Measurements from ENCODE around the gene ACTL6B. TPM values are rescaled to one million over a fixed set of nuclear protein-coding genes. Genes with fewer than 3 reads are reported as not detected.

The ACTL6B gene
- total RNA-seq, 1 experiment from 2014 or later: not detected

GRCh38 chr7:100693312-100694097 is 37.3 kb upstream of the ACTL6B start:
- BruUV-seq (replicated peaks): no TSS peak
- TF ChIP-seq CTCF (IDR thresholded peaks at IDR 0.05; ENCODE audit: insufficient read depth in 1 of 2, low read depth in 1 of 2, low read length in 1 of 2, severe bottlenecking in 1 of 2, unreplicated experiment in 1 of 2): no peak
- intact Hi-C loops (cut with micrococcal nuclease; ENCODE audit: unreplicated experiment): loop anchor here (5.0 kb wide), 1 partner anchor 61 kb away; no protein-coding TSS in a partner anchor
- peak overlapping the region; percentile 95 for H3K27ac Mint-ChIP-seq (ENCODE audit: unreplicated experiment)
- peak overlapping the region; percentile 55 for H3K4me3 ChIP-seq (ENCODE audit: low read depth, low read length)
- POLR2A ChIA-PET: interaction anchor here (0.6 to 3.0 kb wide), 7 partner anchors 12 to 108 kb away, joined by 3 to 18 read pairs (median 5); partner anchors contain the start of genes FBXO24, GNB2, LRCH4 and MOSPD3
- H3K4me3 Mint-ChIP-seq (ENCODE audit: unreplicated experiment): peak overlapping the region; percentile 96
- peak in 1 of 2 experiments; percentile 51 for DNase-seq
- peaks cover 35% of the 10 kb centered on the region for H3K36me3 Mint-ChIP-seq (ENCODE audit: insufficient read depth, unreplicated experiment)
- CTCF ChIA-PET: interaction anchor here (0.5 to 2.8 kb wide), 6 partner anchors 12 to 266 kb away, joined by 3 to 21 read pairs (median 4); partner anchors contain the start of genes FBXO24 and POP7
- H3K9me3 ChIP-seq: no peaks in the 10 kb centered on the region
- H3K27me3 ChIP-seq (replicated peaks; ENCODE audit: control insufficient read depth, insufficient read depth, low read length): no peaks in the 10 kb centered on the region
- peaks cover 18% of the 10 kb centered on the region for H3K4me1 Mint-ChIP-seq (ENCODE audit: low read depth, unreplicated experiment)
- peaks cover 19% of the 10 kb centered on the region for H3K4me1 ChIP-seq
- no peaks in the 10 kb centered on the region; the same call in 1 of the 2 replicates for H3K36me3 ChIP-seq (ENCODE audit: control insufficient read depth, insufficient read depth, low read length)
- no peaks in the 10 kb centered on the region for H3K9me3 Mint-ChIP-seq (ENCODE audit: unreplicated experiment)
- no peaks in the 10 kb centered on the region for H3K27me3 Mint-ChIP-seq (ENCODE audit: insufficient read depth, unreplicated experiment)

- POLR2A ChIA-PET: interaction anchor here (1.5 to 3.0 kb wide), 2 partner anchors 13 to 80 kb away, joined by 5 to 18 read pairs; partner anchors contain the start of genes MOSPD3 and POP7
- CTCF ChIA-PET: interaction anchor here (0.5 to 2.8 kb wide), 3 partner anchors 13 to 265 kb away, joined by 3 to 21 read pairs (median 10); partner anchors contain the start of gene POP7
- Histone ChIP-seq H3K36me3 (ENCODE audit: control insufficient read depth, insufficient read depth, low read length) (no peaks in the 10 kb centered on the region; the same call in 1 of the 2 replicates), H3K9me3 (no peaks in the 10 kb centered on the region), H3K4me3 (ENCODE audit: low read depth, low read length) (peak overlapping the region; percentile 55), H3K27me3 (replicated peaks; ENCODE audit: control insufficient read depth, insufficient read depth, low read length) (no peaks in the 10 kb centered on the region), H3K4me1 (peaks cover 19% of the 10 kb centered on the region)
- Mint-ChIP-seq H3K4me3 (ENCODE audit: unreplicated experiment) (peak overlapping the region; percentile 96), H3K27ac (ENCODE audit: unreplicated experiment) (no peak overlapping the region), H3K9me3 (ENCODE audit: unreplicated experiment) (no peaks in the 10 kb centered on the region), H3K4me1 (ENCODE audit: low read depth, unreplicated experiment) (peaks cover 18% of the 10 kb centered on the region), H3K27me3 (ENCODE audit: insufficient read depth, unreplicated experiment) (no peaks in the 10 kb centered on the region), H3K36me3 (ENCODE audit: insufficient read depth, unreplicated experiment) (peaks cover 44% of the 10 kb centered on the region)
- BruUV-seq (replicated peaks): no TSS peak
- DNase-seq: no peak
- TF ChIP-seq CTCF (IDR thresholded peaks at IDR 0.05; ENCODE audit: insufficient read depth in 1 of 2, low read depth in 1 of 2, low read length in 1 of 2, severe bottlenecking in 1 of 2, unreplicated experiment in 1 of 2): no peak
- intact Hi-C loops (cut with micrococcal nuclease; ENCODE audit: unreplicated experiment): loop anchor here (5.0 kb wide), 1 partner anchor 60 kb away; no protein-coding TSS in a partner anchor
Observed at GRCh38 chr7:100692578-100692961, 36.3 kb upstream of the ACTL6B start.

Data from Caco-2 (cell line).